Activated effector memory CD4-positive, alpha-beta T cell treated with Interleukin-2 at 50 U/mL for 16 hours (primary cell): Measurements from ENCODE around the gene STUB1.

Source experiments
- DNase-seq: peaks from one replicate; pipeline ENCODE4 v3.0.0-alpha.2; 2020

The STUB1 gene

GRCh38 chr16:714558-715476 lies 34.6 kb downstream of the STUB1 start, which contains the start of gene METRN:
Gene METRN (plus strand): TSS chr16:715118. CDS start chr16:715290, 172 bp downstream.
- DNase-seq = peak; percentile 81

- no peak for DNase-seq
Observed at GRCh38 chr16:715477-716199, 35.4 kb downstream of the STUB1 start.

- DNase-seq = no peak
Observed at GRCh38 chr16:716200-716568, 36.0 kb downstream of the STUB1 start.

- DNase-seq = no peak
Observed at GRCh38 chr16:716768-717325, 36.6 kb downstream of the STUB1 start.

- DNase-seq = no peak
Observed at GRCh38 chr16:717450-718245, 37.4 kb downstream of the STUB1 start.

GRCh38 chr16:718389-718788 lies 38.2 kb downstream of the STUB1 start:
- no peak for DNase-seq

GRCh38 chr16:718922-719321 lies 38.7 kb downstream of the STUB1 start:
- DNase-seq = no peak

GRCh38 chr16:719815-720446 lies 39.7 kb downstream of the STUB1 start:
- no peak for DNase-seq

- no peak for DNase-seq
Observed at GRCh38 chr16:720447-720989, 40.3 kb downstream of the STUB1 start.

- peak; percentile 58 for DNase-seq
Observed at GRCh38 chr16:720990-721764, 41.0 kb downstream of the STUB1 start, which contains the start of gene ANTKMT. Gene ANTKMT (plus strand): TSS chr16:721146. CDS start chr16:721275, 129 bp downstream.

GRCh38 chr16:721765-722540 lies 41.7 kb downstream of the STUB1 start:
- DNase-seq = no peak

- DNase-seq = no peak
Observed at GRCh38 chr16:722835-723633, 42.8 kb downstream of the STUB1 start.

- no peak for DNase-seq
Observed at GRCh38 chr16:723695-724094, 43.5 kb downstream of the STUB1 start.

- DNase-seq = no peak
Observed at GRCh38 chr16:724188-725040, 44.2 kb downstream of the STUB1 start.

GRCh38 chr16:725041-725376 lies 44.8 kb downstream of the STUB1 start:
- DNase-seq = no peak

GRCh38 chr16:725463-726187 lies 45.4 kb downstream of the STUB1 start:
- no peak for DNase-seq

GRCh38 chr16:726188-726437 lies 45.9 kb downstream of the STUB1 start:
- no peak for DNase-seq
